GM03348 (cell line): ENCODE measurements around the gene IRX3.
"Not testable (repeated sequence)": the region's sequence is repeated elsewhere in the genome, so short reads cannot be mapped to it uniquely, and the experiment has no call there.

ENCODE experiments used
- DNase-seq: peaks from one replicate; pipeline ENCODE4 v3.0.0; 2012; ENCODE audit warnings: low spot score

Gene IRX3

DNA sequence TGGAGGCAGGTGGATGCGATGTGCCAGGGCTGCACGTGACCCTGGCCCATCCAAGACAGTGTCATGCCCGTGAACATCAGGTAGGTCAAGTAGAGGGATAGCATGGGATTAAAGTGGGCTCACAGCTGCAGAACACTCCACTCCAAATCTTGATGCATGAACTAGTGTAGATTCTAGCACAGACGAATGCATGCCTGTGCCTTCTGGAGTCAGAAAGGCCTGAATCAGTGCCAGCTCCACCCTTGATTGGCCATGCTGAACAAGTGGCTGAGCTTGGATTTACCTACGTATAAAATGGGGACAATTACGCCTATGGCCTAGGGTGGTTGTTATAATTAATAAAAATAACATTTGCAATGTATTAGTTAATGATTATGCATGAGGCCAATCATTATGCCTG, 10.6 kb downstream of the IRX3 start:
- DNase-seq, result no peak

DNA sequence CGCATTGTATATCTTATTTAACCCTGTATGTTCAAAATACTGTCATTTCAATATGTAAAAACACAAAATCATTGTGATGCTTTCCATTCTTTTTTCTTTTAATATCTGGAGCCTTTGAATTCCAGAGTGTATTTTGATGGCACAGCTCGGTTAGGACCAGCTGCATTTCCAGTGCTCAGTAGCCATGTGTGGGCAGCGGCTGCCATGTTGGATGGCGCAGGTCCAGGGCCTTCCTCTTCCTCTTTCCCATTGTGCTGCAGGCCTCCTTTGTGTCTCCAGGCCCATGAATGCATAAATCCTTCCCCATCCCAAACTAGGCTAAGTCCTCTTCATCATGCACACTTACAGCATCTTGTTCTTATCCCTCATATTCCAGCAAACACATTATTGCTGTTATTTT, 13.0 kb downstream of the IRX3 start:
- DNase-seq, result no peak

DNA sequence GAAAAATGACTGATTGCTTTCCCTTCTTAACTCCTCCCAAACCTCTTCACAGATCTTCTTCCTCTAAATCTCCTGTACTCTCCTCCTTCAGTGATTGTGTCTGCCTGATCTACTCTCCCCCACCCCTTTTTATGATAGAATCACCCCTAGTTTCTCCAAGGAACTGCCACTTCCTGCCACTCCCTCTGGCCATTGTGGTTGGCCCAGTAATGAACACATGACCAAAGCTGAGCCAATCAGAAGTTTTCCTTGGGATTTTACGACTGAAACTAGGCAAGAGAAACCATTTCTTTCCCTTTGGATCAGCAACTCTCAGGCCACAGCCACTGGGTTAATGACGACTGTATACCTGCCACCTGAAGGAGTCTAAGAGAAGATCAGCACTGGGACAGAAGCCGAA, 15.9 kb downstream of the IRX3 start:
- no peak for DNase-seq

DNA sequence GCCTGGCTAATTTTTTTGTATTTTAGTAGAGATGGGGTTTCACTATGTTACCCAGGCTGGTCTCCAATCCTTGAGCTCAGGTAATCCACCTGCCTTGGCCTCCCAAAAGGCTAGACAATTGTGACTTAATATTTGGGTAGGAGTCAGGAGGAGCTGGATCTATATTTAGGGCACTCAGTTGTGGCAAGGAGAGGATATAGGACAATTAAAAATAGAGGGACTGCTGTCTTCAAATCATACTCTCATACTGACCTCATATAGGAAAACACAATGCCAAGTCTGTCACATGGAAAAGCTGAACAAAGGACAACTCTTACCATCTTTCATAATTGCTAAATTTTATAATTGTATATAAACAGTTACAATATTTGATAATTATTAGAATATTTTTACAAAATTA, 17.1 kb downstream of the IRX3 start:
- no peak for DNase-seq

DNA sequence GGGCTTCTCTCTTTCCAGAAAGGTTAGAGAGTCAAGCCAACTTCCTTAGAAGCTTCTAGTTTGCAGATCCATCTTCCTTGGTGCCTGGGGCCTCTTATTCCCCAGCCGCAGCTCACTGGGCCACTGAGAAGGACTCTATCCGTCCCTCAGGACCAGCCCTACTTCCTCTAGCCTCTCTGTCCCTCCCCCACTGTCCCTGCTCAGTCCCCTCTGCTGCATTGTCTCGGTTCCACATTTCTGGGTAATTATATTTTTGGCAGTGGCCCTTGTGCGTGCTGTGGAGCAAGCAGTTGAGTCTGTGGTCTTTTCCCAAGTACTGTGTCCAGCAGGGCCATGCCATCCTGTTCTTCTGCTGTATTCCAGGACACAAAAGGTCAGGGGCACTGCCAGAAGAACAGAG, 17.8 kb downstream of the IRX3 start:
- DNase-seq, result no peak

DNA sequence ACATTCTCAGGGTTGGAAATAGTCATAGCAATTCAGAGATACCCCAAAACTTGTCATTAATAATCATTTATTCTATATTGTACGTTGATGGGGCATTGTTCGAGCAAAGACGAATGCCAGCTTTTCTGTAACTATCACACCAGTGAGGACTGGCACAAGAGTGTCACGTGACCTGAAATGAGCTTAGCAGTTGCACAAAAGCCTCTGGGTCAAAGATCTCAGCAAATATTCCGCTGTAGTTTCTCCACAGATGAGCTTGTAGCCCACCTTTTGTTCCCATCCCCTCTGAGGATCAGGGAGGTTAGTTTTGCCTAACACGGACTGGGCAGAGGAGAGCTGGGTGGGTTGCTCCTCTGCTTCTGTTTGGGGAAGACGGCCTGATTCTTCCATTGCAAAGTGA, 18.2 kb downstream of the IRX3 start:
- no peak for DNase-seq

DNA sequence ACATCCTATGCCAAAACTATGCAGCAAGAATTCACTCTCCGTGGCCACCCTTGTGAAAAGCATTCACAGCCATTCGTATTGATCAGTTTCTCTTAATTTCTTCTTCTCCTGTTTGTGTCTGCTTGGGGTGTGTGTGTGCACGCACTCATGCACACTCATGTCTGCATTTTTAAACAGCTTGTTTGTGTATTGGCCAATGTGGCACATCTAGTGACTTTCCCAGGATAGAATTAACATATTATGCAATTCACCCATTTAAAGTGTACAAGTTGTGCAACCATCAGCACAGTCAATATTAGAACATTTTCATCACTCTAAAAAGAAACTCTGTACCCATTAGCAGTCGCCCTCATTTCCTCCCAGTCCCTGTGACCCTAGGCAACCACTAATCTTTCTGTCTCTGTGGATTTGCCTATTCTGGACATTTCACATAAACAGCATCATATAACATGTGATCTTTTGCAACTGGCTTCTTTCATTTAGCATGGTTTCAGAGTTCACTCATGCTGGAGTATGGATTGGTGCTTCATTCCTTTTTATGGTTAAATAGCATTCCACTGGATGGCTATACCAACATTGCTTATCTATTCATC, 20.1 kb downstream of the IRX3 start:
- DNase-seq, result no peak

DNA sequence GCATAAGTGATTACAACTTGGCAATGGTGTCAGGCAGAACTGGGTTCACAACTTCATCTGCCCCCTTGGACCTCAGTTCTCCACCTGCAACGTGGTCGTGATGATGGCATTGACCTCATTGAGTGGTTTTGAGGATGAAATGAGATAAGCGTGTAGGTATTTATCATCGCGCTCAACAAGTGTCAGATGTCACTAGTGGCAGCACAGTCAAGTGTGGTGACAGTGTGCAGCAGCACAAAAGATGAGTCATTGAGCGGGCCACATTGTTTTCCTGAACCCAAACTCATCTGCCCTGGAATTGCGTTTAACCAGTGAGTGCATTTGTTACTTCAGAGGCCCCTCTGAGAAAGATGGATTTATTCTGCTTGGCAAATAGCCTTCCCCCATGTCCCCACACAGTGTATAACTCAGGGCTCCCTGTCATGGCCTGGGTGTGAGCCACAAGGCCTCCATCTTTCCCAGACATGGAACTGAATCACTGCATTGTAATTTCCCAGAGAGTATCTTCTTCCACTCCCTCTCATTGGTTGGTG, 20.9 kb downstream of the IRX3 start:
- DNase-seq, result no peak

DNA sequence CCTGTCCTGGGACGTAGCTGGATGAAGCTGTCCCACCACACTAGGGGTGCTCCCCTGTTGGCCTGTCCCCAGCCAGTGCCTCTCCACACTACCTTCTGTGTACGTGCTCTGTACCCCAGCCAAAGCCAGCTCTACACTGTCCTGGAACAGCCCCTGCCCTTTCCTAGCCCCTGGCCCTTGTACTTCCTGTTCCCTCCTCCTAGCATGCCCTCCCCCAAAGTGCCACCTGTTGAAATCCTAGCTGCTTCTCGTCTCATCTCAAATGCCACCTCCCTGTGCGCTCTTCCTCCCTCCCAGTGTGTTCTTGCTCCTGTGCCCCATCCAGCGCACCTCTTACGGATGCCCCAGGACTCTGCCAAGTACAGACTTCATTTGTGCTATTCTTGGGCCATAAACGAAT, 33.5 kb downstream of the IRX3 start:
- DNase-seq, result no peak

DNA sequence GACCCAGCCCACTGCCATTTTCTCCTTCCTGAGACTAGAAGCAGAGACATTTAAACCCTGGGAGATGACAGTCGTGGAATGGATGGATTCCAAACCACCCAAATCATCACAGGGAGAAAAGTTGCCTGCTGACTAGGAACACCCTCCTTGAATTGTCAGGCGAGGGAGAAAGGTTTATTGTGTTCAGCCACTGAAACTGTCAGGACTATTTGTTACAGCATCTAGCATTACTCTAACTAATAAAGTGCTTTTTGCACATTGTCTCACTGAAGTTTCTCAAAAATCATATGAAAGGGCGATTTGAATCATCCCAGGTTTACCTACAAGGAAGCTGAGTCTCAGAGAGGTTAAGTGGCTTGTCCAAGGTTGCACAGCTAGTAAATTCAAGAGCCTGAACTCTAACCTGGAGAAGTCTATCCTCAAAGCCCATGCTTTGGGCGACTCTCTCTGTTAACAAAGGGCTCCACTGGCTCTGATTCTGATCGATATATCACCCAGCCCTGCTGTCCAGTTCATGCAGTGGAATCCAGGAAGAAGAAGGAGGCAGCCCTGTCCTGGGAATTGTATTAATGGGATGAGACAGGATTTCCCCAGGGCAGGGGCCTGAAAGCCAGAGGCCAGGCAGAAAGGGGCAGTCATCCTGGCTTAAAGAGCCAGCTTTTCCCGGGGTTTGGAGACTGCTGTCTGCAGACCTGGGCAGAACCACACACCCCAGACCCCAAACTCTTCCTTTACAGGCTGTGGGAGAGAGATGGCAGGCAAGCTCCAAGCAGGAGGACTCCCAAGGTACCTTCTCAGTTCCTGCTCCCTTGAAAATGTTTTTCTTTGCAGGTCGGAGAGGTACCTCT, 37.5 kb downstream of the IRX3 start:
- no peak for DNase-seq

DNA sequence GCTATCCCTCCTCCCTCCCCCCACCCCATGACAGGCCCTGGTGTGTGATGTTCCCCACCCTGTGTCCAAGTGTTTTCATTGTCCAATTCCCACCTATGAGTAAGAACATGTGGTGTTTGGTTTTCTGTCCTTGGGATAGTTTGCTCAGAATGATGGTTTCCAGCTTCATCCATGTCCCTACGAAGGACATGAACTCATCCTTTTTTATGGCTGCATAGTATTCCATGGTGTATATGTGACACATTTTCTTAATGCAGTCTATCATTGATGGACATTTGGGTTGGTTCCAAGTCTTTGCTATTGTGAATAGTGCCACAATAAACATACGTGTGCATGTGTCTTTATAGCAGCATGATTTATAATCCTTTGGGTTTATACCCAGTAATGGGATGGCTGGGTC, 38.9 kb downstream of the IRX3 start:
- DNase-seq, result not testable (repeated sequence)

DNA sequence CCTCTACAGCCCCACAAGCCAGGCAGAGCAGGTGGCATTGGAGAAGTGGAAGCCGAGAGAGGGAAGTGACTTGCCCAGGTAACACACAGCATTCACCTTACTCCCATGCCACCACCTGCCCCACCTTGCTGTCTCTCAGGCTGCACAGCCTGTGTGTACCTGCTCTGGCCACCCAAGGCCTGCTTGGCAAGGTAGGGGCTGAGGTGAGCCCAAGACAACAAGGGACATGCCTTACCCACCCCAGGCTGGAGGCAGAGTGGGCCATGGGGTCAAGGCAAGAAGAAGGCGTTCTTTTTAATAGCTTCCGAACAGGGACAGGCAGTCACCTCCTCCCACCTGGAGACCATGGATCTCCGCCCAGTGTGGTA, 40.1 kb downstream of the IRX3 start:
- no peak for DNase-seq

DNA sequence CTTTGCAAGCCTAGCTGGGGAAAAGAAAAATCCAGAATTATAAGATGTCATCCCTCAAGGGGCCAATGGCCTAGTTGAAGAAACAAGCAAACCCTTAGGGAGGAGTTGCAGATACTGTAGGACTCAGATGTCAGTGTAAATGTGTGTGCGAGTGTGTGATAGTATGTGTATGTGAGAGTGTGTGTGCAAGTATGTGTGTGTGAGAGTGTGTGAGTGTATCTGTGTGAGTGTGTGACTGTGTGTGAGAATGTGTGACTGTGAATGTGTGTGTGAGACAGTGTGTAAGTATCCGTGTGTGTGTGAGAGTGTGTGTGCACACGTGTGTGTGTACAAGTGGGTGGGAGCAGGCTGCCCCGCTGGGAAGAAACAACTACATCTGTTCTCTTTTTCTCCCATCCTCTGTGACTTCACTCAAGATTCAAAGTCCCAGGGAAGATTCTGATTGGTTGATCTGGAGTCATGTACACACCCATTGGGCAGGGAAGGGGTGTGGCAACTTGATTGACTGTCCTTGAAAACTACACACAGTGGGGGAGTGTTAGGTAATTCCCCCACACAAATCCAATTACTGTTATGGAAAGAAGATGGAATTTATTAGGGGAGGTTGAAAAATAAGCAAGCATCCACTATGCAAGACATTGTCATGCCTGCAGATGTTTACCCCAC, 40.7 kb downstream of the IRX3 start:
- no peak for DNase-seq

DNA sequence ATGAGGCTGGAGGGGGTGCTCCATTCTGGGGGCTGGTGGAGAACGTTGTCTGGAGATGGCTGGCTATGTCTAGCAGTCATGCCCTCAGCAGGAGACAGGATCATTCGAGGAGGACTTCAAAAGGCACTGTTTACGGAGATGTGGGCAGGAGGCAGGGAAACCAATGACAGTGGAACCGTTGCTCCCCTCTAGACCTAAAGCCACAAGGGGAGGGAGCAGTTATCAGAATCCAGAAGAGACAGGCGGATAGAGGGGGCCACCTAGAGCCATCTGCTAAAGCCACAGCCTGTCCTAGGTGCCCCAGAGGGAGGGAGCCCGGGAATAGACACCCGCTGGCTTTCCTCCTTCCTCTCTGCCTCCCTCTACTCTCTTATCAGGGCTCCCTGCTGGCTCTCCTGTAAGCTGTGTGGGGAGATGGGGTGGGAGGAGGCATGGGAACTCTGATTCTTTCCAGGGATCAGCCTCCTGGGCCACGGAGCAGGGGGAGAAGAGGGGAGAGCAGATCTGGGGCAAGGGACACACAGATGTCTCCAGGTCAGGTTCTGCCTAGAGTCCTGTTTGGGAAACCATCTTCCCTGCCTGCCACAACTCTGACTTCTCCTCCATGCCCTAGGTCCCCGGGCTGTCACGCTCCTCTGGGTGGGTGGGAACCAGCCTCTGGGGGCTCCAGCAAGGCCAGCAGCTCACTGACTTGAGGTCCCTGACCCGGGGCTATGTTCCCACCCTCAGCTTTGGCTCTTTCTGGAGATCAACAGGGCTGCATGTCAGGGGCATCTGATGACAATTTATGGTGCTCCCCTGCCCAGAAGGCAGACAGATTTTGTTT, 42.3 kb downstream of the IRX3 start:
- DNase-seq, result no peak

DNA sequence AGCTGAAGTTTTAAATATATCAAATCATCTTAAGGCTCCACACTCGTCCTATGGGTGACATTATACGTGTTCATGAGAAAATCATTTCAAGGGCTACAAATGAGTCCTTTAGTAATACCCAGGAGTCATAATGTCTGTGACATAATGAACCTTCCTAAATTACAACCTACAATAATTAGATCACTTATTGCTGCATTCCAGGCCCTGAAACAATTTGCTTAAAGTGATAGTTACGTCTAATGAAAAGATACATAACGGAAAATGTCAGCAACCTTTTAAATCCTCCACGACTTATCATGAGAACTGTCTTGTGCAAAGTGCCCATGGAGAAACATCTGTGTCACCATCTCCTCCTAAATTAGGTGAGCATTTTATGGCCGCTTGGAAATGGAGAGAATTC, 43.4 kb downstream of the IRX3 start:
- DNase-seq, result no peak

DNA sequence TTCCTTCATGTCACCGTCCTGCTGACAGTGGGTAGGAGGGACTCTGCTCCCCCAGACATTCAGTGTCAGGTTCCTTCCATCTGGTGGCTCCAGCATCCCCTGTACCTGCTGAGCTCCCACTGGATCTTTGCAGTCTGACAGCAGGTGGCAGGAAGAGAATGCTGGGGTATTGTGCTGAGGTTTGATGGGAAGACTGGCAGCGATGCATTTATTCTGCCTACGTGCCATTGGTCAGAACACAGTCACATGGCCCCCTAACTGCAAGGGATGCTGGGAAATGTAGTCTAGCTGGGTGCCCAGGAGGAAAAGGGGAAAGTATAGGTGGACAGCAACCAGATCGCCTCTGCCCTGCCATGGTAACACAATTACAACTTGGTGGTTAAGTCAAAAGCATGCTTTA, 44.4 kb downstream of the IRX3 start:
- DNase-seq, result no peak

DNA sequence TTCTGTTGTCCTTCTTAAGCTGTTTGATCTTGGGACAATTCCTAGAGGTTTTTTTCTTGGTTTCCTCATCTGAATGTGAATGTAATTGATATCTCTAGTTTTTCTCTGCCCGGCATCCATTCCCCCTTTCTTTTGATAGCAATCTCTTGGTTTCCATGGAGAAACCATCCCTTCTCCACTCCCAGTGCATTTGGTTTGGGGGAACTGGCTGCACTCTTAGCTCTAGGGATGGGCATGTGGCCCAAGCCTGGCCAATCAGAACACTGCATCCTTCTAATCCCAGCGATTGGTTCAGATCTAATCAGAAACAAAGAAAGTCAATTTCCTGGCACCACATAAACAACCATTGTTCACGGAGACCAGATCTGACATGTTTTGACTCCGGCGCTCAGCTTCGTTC, 45.1 kb downstream of the IRX3 start:
- DNase-seq, result no peak

DNA sequence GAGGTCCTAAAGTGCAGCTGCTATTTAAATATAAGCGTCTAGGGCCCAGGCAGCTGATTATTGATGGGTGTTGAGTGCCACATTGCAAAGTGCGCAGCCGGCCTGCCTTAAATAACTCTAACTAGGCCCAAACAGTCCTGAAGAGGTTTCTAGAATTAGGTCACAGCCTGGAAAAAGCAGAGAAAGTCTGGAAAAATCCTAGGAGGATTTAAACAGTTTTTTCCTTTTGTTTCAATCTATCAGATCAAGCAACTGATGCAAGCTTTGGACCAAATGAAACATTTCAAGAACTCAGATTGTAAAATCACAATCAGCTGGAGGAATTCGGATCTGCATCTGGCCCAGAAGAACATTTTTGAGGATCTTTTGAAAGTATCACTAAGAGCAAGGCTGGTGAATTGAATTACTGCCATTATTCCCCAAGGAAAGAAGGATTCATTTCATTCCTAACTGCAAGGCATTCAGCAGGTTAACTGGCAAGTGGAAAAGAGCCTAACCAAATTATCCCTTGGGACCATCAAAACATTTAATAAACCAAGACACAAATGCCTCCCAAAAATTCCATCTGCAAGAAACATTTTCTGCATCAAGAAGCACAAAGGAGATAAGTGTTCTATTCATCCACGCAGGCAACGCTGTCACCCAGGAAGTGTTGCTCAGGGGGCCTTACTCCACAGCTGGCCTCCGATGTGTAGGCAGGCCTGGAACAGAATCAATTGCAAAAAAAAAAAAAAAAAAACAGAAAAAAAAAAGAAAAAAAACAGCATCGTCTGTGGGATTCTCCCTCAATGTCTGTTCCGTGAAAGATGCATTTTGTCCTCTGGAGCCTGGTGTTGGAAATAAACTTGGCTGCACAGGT, 46.1 kb downstream of the IRX3 start:
- peak; percentile 37 for DNase-seq

DNA sequence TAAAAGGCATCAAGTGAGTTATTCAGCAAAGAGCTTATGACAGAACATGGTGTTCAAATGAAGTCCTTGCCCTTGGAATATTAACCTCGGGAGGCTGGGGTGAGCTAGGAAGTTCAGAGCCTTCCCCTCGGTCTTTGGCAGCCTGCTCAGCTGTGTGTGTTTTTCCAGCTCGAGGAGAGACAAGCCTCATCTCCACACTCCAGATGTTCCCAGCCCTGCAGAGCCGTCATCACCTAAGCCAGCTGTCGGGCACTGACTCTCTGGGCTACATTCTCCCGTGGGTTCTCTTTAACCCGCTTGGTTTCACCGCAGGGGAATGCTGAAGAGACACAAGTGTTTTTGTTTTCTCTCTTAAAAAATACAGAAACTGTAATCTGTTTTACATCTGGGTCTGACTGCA, 47.1 kb downstream of the IRX3 start:
- peak; percentile 18 for DNase-seq

DNA sequence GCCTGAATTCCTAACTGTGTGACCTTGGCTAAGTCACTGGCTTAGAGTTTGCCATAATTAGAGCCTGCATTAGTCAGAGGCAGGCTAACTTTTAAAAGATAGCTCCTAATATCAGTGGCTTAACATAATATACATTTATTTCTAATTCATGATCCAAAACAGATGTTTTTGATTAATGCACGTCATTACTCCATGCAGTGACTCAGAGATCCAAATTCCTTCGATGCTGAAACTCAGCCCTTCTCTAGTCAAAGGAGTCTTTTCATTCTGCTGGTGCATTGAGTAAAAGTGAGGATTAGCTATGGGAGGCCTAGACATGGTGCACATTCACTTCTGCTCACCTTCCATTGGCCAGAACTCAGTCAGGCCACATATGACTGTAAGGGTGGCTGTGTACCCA, 49.8 kb downstream of the IRX3 start:
- peak; percentile 36 for DNase-seq

DNA sequence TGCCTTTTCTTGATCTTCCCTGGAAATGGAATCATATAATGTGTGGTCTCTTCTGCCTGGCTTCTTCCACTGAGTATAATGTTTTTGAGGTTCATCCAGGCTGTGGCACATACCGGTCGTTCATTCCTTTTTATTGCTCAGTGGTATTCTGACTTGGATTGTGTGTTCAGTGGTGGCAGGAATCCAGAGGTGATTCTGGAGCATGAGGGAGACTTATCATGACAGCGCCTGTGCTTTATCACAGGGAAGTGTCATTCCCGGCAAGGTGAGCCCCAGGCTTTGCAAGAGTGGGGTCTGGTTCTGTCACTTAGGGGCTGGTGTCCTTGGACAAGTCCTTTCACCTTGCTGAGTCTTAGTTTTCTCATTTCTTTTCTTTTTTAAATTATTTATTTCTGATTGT, 53.0 kb downstream of the IRX3 start:
- no peak for DNase-seq
